ENCODE results near the gene RCAN2.

Gene RCAN2

GRCh38 chr6:46509063-46509462, 17.8 kb upstream of the RCAN2 start:
- Mint-ChIP-seq H3K9me3 (no peaks in the 10 kb centered on the region), H3K27me3 (peaks cover 6 to 35% of the 10 kb centered on the region in 2 donors), H3K4me1 (ENCODE audit: low read depth in 2 of 2) (no peaks in the 10 kb centered on the region), H3K4me3 (no peak overlapping the region), H3K27ac (no peak overlapping the region), H3K36me3 (ENCODE audit: insufficient read depth) (no peaks in the 10 kb centered on the region)
- DNase-seq (no peak), ATAC-seq (replicated peaks) (no peak)

- Mint-ChIP-seq H3K4me3 (no peak overlapping the region), H3K27me3 (peaks cover 6 to 35% of the 10 kb centered on the region in 2 donors), H3K4me1 (ENCODE audit: low read depth in 2 of 2) (no peaks in the 10 kb centered on the region), H3K36me3 (ENCODE audit: insufficient read depth) (no peaks in the 10 kb centered on the region), H3K27ac (no peak overlapping the region), H3K9me3 (no peaks in the 10 kb centered on the region)
- DNase-seq (no peak), ATAC-seq (replicated peaks) (no peak)
These were observed 16.2 kb upstream of the RCAN2 start for GRCh38 chr6:46507426-46507825.

GRCh38 chr6:46505693-46506512, 14.7 kb upstream of the RCAN2 start:
- H3K27me3 Mint-ChIP-seq = peaks cover 21 to 41% of the 10 kb centered on the region in 2 donors
- no peaks in the 10 kb centered on the region for H3K36me3 Mint-ChIP-seq (ENCODE audit: insufficient read depth)
- no peak overlapping the region for H3K4me3 Mint-ChIP-seq
- H3K4me1 Mint-ChIP-seq (ENCODE audit: low read depth in 2 of 2) = no peaks in the 10 kb centered on the region
- ATAC-seq (replicated peaks) = no peak
- DNase-seq = no peak
- no peak overlapping the region for H3K27ac Mint-ChIP-seq
- H3K9me3 Mint-ChIP-seq = no peaks in the 10 kb centered on the region

GRCh38 chr6:46504242-46504641, 13.0 kb upstream of the RCAN2 start:
- H3K4me3 Mint-ChIP-seq = no peak overlapping the region
- no peaks in the 10 kb centered on the region for H3K9me3 Mint-ChIP-seq
- no peaks in the 10 kb centered on the region for H3K4me1 Mint-ChIP-seq (ENCODE audit: low read depth in 2 of 2)
- H3K36me3 Mint-ChIP-seq (ENCODE audit: insufficient read depth) = no peaks in the 10 kb centered on the region
- no peak for ATAC-seq (replicated peaks)
- DNase-seq = no peak
- H3K27ac Mint-ChIP-seq = no peak overlapping the region
- H3K27me3 Mint-ChIP-seq = peaks cover 30 to 49% of the 10 kb centered on the region in 2 donors

- no peak for ATAC-seq (replicated peaks)
- peaks cover 30 to 36% of the 10 kb centered on the region in 2 donors for H3K27me3 Mint-ChIP-seq
- H3K4me3 Mint-ChIP-seq = no peak overlapping the region
- no peak overlapping the region for H3K27ac Mint-ChIP-seq
- no peak for DNase-seq
- H3K36me3 Mint-ChIP-seq (ENCODE audit: insufficient read depth) = no peaks in the 10 kb centered on the region
- H3K9me3 Mint-ChIP-seq = no peaks in the 10 kb centered on the region
- no peaks in the 10 kb centered on the region for H3K4me1 Mint-ChIP-seq (ENCODE audit: low read depth in 2 of 2)
These were observed 11.4 kb upstream of the RCAN2 start for GRCh38 chr6:46502486-46503119.

- H3K4me3 Mint-ChIP-seq = no peak overlapping the region
- no peak for ATAC-seq (replicated peaks)
- no peak for DNase-seq
- H3K27me3 Mint-ChIP-seq = peaks cover 42 to 45% of the 10 kb centered on the region in 2 donors
- H3K27ac Mint-ChIP-seq = no peak overlapping the region
- no peaks in the 10 kb centered on the region for H3K9me3 Mint-ChIP-seq
- H3K36me3 Mint-ChIP-seq (ENCODE audit: insufficient read depth) = no peaks in the 10 kb centered on the region
- H3K4me1 Mint-ChIP-seq (ENCODE audit: low read depth in 2 of 2) = no peaks in the 10 kb centered on the region
These were observed 10.2 kb upstream of the RCAN2 start for GRCh38 chr6:46501136-46502089.

GRCh38 chr6:46500382-46500781, 9.1 kb upstream of the RCAN2 start:
- DNase-seq (no peak), ATAC-seq (replicated peaks) (no peak)
- peaks cover 44 to 51% of the 10 kb centered on the region in 2 donors for H3K27me3 Mint-ChIP-seq
- H3K4me1 Mint-ChIP-seq (ENCODE audit: low read depth in 2 of 2) = no peaks in the 10 kb centered on the region
- no peaks in the 10 kb centered on the region for H3K36me3 Mint-ChIP-seq (ENCODE audit: insufficient read depth)
- H3K27ac Mint-ChIP-seq = no peak overlapping the region
- no peak overlapping the region for H3K4me3 Mint-ChIP-seq
- H3K9me3 Mint-ChIP-seq = no peaks in the 10 kb centered on the region

- H3K36me3 Mint-ChIP-seq (ENCODE audit: insufficient read depth) = no peaks in the 10 kb centered on the region
- H3K4me3 Mint-ChIP-seq = peak overlapping the region; percentile 66 to 72
- H3K4me1 Mint-ChIP-seq (ENCODE audit: low read depth in 2 of 2) = no peaks in the 10 kb centered on the region
- no peak overlapping the region for H3K27ac Mint-ChIP-seq
- H3K27me3 Mint-ChIP-seq = peaks cover 57 to 79% of the 10 kb centered on the region in 2 donors
- peak; percentile 59 for ATAC-seq (replicated peaks)
- no peaks in the 10 kb centered on the region for H3K9me3 Mint-ChIP-seq
- peak; percentile 1 to 11 (median 1) for DNase-seq
These were observed 639 bp upstream of the RCAN2 start for GRCh38 chr6:46491628-46492547.

- no peak for DNase-seq
- H3K27ac Mint-ChIP-seq = no peak overlapping the region
- no peaks in the 10 kb centered on the region for H3K36me3 Mint-ChIP-seq (ENCODE audit: insufficient read depth)
- H3K9me3 Mint-ChIP-seq = no peaks in the 10 kb centered on the region
- H3K27me3 Mint-ChIP-seq = peaks cover 52 to 74% of the 10 kb centered on the region in 2 donors
- ATAC-seq (replicated peaks) = no peak
- peak overlapping the region; percentile 26 to 72 for H3K4me3 Mint-ChIP-seq
- no peaks in the 10 kb centered on the region for H3K4me1 Mint-ChIP-seq (ENCODE audit: low read depth in 2 of 2)
These were observed 636 bp downstream of the RCAN2 start for GRCh38 chr6:46490425-46491200.

GRCh38 chr6:46486181-46486580, 5.1 kb downstream of the RCAN2 start:
- H3K4me3 Mint-ChIP-seq = no peak overlapping the region
- no peaks in the 10 kb centered on the region for H3K36me3 Mint-ChIP-seq (ENCODE audit: insufficient read depth)
- H3K4me1 Mint-ChIP-seq (ENCODE audit: low read depth in 2 of 2) = no peaks in the 10 kb centered on the region
- no peak overlapping the region for H3K27ac Mint-ChIP-seq
- H3K27me3 Mint-ChIP-seq = peaks cover 76 to 80% of the 10 kb centered on the region in 2 donors
- no peak for ATAC-seq (replicated peaks)
- no peak for DNase-seq
- no peaks in the 10 kb centered on the region for H3K9me3 Mint-ChIP-seq

- Mint-ChIP-seq H3K4me3 (no peak overlapping the region), H3K36me3 (ENCODE audit: insufficient read depth) (no peaks in the 10 kb centered on the region), H3K9me3 (no peaks in the 10 kb centered on the region), H3K27me3 (peaks cover 75 to 81% of the 10 kb centered on the region in 2 donors), H3K4me1 (ENCODE audit: low read depth in 2 of 2) (no peaks in the 10 kb centered on the region), H3K27ac (no peak overlapping the region)
- ATAC-seq (replicated peaks) (no peak), DNase-seq (no peak)
These were observed 7.0 kb downstream of the RCAN2 start for GRCh38 chr6:46484081-46484820.

Measured in effector memory CD8-positive, alpha-beta T cell (primary cell).